Measurements from ENCODE around the gene MYL5. TPM values are rescaled to one million over a fixed set of nuclear protein-coding genes. Genes with fewer than 3 reads are reported as not detected.
A peak's percentile ranks its signal among the peaks of the same experiment; 100 is the strongest.
"Not testable (repeated sequence)": the region's sequence is repeated elsewhere in the genome, so short reads cannot be mapped to it uniquely, and the experiment has no call there.

Gene MYL5
- total RNA-seq, 1 donor from 2014 or later = 4.2 TPM

- no peak for DNase-seq
These were observed 13.0 kb downstream of the MYL5 start for GRCh38 chr4:687048-687970.

GRCh38 chr4:687971-688853, 13.9 kb downstream of the MYL5 start:
- DNase-seq = no peak

GRCh38 chr4:688854-689681, 14.7 kb downstream of the MYL5 start, which contains the start of gene SLC49A3:
TSS of gene SLC49A3 (minus strand) at chr4:689151. CDS start at chr4:689127, 24 bp downstream.
- no peak for DNase-seq

GRCh38 chr4:689723-690122, 15.4 kb downstream of the MYL5 start:
- DNase-seq = no peak

- DNase-seq = no peak
These were observed 18.6 kb downstream of the MYL5 start for GRCh38 chr4:692771-693554.

GRCh38 chr4:694341-694940, 20.1 kb downstream of the MYL5 start:
- not testable (repeated sequence) for DNase-seq

GRCh38 chr4:699816-700580, 25.7 kb downstream of the MYL5 start:
- no peak for DNase-seq

- no peak for DNase-seq
These were observed 26.4 kb downstream of the MYL5 start for GRCh38 chr4:700587-701264.

- DNase-seq = no peak
These were observed 28.3 kb downstream of the MYL5 start for GRCh38 chr4:702618-703048.

GRCh38 chr4:703336-704197, 29.2 kb downstream of the MYL5 start:
- DNase-seq = no peak

GRCh38 chr4:704198-704891, 30.0 kb downstream of the MYL5 start:
- DNase-seq = no peak

- no peak for DNase-seq
These were observed 30.6 kb downstream of the MYL5 start for GRCh38 chr4:704971-705277.

GRCh38 chr4:705278-706082, 31.1 kb downstream of the MYL5 start, which contains the start of gene PCGF3:
TSS of gene PCGF3 (plus strand) at chr4:705832. CDS start at chr4:733681, 27,849 bp downstream.
- DNase-seq = peak; percentile 95

GRCh38 chr4:706083-706633, 31.8 kb downstream of the MYL5 start:
- not testable (repeated sequence) for DNase-seq

- DNase-seq = no peak
These were observed 32.7 kb downstream of the MYL5 start for GRCh38 chr4:706834-707598.
